Measurements from ENCODE around the gene ADORA1. TPM values are rescaled to one million over a fixed set of nuclear protein-coding genes. Genes with fewer than 3 reads are reported as not detected.

Gene ADORA1
- total and polyA plus RNA-seq, 10 of the 15 experiments (the other 5 are each of a cell fraction or from before 2014, with no cell fraction given) = not detected

DNA sequence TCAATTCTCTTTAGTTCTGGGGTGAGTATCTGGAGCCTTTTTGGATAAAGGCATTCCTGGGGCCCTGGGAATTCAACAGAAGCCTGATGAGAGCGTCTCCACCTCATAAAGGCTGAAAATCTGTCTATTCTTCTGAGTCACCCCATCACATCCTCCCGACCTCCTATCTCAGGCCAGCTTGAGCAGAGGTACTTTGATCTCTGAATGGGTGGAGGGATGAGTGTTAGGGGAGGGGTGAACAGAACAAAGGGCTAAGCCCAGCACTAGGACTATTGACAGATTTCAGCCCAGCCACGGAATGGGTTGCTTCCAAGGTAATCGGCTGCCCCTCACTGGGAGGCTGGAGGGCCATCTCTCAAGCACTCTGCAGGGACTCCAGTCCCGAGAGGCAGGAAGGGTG lies 50.6 kb downstream of the ADORA1 start (continued):
- TF ChIP-seq, protein P1, sequence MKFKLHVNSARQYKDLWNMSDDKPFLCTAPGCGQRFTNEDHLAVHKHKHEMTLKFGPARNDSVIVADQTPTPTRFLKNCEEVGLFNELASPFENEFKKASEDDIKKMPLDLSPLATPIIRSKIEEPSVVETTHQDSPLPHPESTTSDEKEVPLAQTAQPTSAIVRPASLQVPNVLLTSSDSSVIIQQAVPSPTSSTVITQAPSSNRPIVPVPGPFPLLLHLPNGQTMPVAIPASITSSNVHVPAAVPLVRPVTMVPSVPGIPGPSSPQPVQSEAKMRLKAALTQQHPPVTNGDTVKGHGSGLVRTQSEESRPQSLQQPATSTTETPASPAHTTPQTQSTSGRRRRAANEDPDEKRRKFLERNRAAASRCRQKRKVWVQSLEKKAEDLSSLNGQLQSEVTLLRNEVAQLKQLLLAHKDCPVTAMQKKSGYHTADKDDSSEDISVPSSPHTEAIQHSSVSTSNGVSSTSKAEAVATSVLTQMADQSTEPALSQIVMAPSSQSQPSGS (IDR thresholded peaks at IDR 0.05; ENCODE audit: low read length) = no peak
- TF ChIP-seq, protein P2, sequence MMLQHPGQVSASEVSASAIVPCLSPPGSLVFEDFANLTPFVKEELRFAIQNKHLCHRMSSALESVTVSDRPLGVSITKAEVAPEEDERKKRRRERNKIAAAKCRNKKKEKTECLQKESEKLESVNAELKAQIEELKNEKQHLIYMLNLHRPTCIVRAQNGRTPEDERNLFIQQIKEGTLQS (IDR thresholded peaks at IDR 0.05; ENCODE audit: borderline replicate concordance, extremely low read depth, low read depth, low read length) = no peak
- no peak for TF ChIP-seq POU2F2 (IDR thresholded peaks at IDR 0.05; ENCODE audit: borderline replicate concordance, low read depth, low read length)
- TF ChIP-seq PAX5 (IDR thresholded peaks at IDR 0.05; ENCODE audit: borderline replicate concordance, low read depth, low read length) = no peak
- TF ChIP-seq, protein P3, sequence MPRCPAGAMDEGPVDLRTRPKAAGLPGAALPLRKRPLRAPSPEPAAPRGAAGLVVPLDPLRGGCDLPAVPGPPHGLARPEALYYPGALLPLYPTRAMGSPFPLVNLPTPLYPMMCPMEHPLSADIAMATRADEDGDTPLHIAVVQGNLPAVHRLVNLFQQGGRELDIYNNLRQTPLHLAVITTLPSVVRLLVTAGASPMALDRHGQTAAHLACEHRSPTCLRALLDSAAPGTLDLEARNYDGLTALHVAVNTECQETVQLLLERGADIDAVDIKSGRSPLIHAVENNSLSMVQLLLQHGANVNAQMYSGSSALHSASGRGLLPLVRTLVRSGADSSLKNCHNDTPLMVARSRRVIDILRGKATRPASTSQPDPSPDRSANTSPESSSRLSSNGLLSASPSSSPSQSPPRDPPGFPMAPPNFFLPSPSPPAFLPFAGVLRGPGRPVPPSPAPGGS (IDR thresholded peaks at IDR 0.05; ENCODE audit: borderline replicate concordance, insufficient read depth, low read depth, low read length, poor library complexity, severe bottlenecking) = no peak

DNA sequence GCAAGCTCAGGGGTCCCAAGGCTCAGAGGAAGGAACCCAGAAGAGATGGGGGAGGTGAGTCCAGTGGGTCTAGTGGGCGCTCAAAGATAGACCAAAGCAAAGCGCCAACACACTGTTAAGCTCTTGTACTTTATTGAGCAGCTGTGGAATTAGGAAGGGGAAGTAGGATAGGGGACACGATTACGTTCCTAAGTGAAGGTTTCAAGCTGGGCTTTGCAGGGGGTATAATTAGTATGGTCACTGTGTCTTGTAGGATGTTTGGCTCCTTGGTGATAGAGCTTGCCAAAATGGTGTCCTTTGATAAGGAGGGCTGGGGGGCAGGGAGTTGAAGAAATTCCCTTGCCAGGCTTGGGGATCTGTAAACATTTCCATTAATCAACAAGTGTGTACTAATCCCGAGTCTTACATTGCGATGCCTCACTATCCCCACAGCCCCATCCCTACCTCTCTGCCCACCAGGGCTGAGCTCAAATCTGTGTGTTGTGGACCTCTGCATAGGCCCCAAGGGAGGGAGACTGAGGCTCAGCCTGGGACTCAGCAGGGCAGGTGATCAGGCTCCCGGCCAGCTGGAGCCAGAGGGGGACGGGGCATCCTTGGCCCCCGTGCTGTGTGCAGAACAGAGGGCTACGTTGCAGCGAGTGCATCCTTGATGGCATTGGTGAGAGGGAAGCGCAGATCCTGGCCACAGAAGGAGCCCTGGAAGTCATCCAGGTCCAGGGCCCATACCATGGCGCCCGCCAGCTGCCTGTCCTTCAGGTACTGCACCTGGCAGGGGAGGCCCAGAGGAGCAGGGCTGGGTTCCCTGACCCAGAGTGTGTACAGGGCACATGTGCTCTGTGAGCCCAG lies 51.5 kb downstream of the ADORA1 start:
- Histone ChIP-seq H3K9ac (ENCODE audit: control insufficient read depth, insufficient read depth, low read length) (no peak overlapping the region), H3K36me3 (ENCODE audit: control insufficient read depth in 2 of 2, insufficient read depth in 2 of 2, low read length in 1 of 2) (no peaks in the 10 kb centered on the region), H3K27ac (ENCODE audit: control insufficient read depth, insufficient read depth) (no peak overlapping the region), H4K20me1 (ENCODE audit: control insufficient read depth, insufficient read depth) (no peaks in the 10 kb centered on the region), H3K79me2 (ENCODE audit: control insufficient read depth, insufficient read depth, low read length) (no peaks in the 10 kb centered on the region), H3K4me2 (ENCODE audit: control insufficient read depth, insufficient read depth) (no peak overlapping the region), H3K9me3 (replicated peaks; ENCODE audit: control insufficient read depth, insufficient read depth, low read length) (no peaks in the 10 kb centered on the region), H3K27me3 (replicated peaks in 1 of 2; ENCODE audit: control insufficient read depth in 2 of 2, insufficient read depth in 2 of 2, low read length in 1 of 2) (no peaks in the 10 kb centered on the region; a peak in 2 of 4 replicates), H3K4me3 (no peak overlapping the region), H3K4me1 (ENCODE audit: control insufficient read depth, insufficient read depth, low read length) (0 out of 2 replicates have a peak, but pooled peaks cover 2% of the 10 kb centered on the region), H2AFZ (ENCODE audit: control insufficient read depth, low read depth, low read length) (no peak overlapping the region)
- in situ Hi-C loops (cut with MboI) = no loop called here
- WGBS (ENCODE audit: insufficient coverage, insufficient replicate concordance, low lambda C conversion rate, missing lambda C conversion rate) = 32% methylated on average over 14 of the region's 14 CpGs
- ChIA-PET CTCF (interaction anchor here (0.9 to 1.1 kb wide), 4 partner anchors 12 to 90 kb away, joined by 3 read pairs; no protein-coding TSS in a partner anchor), POLR2A (no interaction called here), SMC1A (ENCODE audit: uncharacterized antibody, unreplicated experiment) (no interaction called here), RAD21 (ENCODE audit: unreplicated experiment) (no interaction called here)
- intact Hi-C loops (cut with micrococcal nuclease; ENCODE audit: unreplicated experiment) = no loop called here
- no peak for FAIRE-seq
- BruUV-seq (replicated peaks) = no TSS peak
- ATAC-seq = no peak
- no peak for DNase-seq (ENCODE audit: low read depth, low spot score)
- TF ChIP-seq JUNB (IDR thresholded peaks at IDR 0.05) (no peak), FOXK2 (IDR thresholded peaks at IDR 0.05) (no peak), ZNF24 (IDR thresholded peaks at IDR 0.05) (no peak), CEBPB (IDR thresholded peaks at IDR 0.05; ENCODE audit: borderline replicate concordance in 1 of 2, low read depth in 2 of 2, low read length in 2 of 2) (no peak), NRF1 (conservative IDR thresholded peaks at IDR 0.05; ENCODE audit: low read depth, low read length) (no peak), SIN3A (IDR thresholded peaks at IDR 0.05; ENCODE audit: low read depth, low read length) (no peak), CBX3 (IDR thresholded peaks at IDR 0.05; ENCODE audit: borderline replicate concordance, low read depth) (no peak), STAT3 (IDR thresholded peaks at IDR 0.05; ENCODE audit: low read depth, low read length) (no peak), ZBED1 (IDR thresholded peaks at IDR 0.05; ENCODE audit: borderline replicate concordance) (no peak), CREM (IDR thresholded peaks at IDR 0.05; ENCODE audit: low read depth) (no peak), TAF1 (IDR thresholded peaks at IDR 0.05; ENCODE audit: borderline replicate concordance, low read depth, low read length) (no peak)
- TF ChIP-seq, protein P4, sequence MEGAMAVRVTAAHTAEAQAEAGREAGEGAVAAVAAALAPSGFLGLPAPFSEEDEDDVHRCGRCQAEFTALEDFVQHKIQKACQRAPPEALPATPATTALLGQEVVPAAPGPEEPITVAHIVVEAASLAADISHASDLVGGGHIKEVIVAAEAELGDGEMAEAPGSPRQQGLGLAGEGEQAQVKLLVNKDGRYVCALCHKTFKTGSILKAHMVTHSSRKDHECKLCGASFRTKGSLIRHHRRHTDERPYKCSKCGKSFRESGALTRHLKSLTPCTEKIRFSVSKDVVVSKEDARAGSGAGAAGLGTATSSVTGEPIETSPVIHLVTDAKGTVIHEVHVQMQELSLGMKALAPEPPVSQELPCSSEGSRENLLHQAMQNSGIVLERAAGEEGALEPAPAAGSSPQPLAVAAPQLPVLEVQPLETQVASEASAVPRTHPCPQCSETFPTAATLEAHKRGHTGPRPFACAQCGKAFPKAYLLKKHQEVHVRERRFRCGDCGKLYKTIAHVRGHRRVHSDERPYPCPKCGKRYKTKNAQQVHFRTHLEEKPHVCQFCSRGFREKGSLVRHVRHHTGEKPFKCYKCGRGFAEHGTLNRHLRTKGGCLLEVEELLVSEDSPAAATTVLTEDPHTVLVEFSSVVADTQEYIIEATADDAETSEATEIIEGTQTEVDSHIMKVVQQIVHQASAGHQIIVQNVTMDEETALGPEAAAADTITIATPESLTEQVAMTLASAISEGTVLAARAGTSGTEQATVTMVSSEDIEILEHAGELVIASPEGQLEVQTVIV (IDR thresholded peaks at IDR 0.05; ENCODE audit: borderline replicate concordance, partially characterized antibody) = no peak

Measured in GM12878 (cell line).